ENCODE measurements around the gene SYT17.

SYT17 gene

DNA sequence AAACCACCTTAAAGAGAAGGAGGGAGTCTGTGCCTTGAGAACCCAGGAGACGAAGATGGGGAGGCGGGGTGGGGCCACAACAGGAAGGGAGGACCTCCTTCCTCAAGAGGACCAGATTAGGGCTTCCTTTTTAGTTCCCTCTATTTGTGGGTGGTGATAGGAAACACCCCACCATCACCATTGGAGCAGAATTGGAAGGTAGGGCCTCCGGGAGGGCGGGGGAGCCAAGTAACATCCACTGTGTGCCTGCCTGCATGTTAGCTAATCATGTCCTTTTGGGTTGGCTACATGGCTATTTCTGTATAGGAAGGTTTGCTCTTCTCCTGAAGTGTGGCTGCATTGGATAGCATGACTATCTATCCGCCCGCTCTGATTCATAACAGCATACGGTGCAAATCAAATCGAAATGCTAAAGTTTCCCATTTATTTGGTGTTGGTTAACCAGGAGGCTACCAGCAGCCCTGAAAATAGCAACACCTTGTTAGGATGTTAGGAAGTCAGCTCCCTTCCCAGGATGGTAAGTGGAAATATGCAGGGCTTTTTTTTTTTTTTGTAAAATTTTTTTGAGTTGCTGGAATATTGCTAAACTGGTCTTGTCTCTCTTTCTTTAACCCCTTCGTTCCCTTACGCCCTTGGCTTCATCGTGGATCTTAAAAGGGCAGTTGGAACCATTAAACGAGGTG is 4.2 kb downstream of the SYT17 start:
- no peak for DNase-seq (ENCODE audit: low read depth)
- no peak for TF ChIP-seq CTCF (conservative IDR thresholded peaks at IDR 0.05; ENCODE audit: low read depth, low read length)
- H3K4me3 ChIP-seq (ENCODE audit: low read depth, low read length) = no peak overlapping the region

GRCh38 chr16:19173059-19173458 is 5.0 kb downstream of the SYT17 start:
- no peak for DNase-seq (ENCODE audit: low read depth)

DNA sequence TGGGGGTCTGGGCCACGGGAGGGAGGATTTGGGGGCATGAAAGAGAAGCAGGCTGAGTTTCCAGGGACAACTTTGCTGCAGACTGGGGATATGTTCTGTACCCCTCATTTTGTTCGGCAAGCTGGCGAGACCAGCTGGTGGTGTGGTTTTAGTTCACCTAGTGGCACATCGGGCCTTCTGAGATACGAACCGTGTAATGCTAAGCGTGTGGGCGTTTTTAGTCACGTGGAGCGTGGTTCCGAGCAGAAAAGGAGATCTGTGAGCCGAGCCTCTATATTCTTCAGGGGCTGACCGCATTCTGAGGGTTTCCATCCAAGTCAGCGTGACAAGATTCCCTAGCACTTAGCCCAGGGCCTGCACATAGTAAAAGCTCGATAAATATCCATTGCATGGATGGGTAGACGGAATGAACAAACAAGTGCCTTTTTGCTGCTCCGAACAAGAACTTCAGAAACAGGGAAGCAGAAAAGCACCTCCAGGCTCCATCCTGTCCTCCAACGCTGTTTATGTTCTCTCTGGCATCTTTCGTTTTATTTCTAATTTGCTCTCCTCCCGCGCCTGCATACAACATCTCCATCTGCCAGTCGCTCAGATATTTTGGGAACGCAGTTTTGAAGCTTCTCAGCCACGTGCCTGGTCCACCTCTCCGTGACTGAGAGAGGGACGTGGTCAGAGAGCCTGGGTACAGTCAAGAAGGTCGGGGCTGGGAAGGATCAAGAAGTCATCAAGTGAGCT is 5.8 kb downstream of the SYT17 start:
- no peak for DNase-seq (ENCODE audit: low read depth)
- no peak for TF ChIP-seq CTCF (conservative IDR thresholded peaks at IDR 0.05; ENCODE audit: low read depth, low read length)
- no peak overlapping the region for H3K4me3 ChIP-seq (ENCODE audit: low read depth, low read length)

More at GRCh38 chr16:19173059-19173458, 5.0 kb downstream of the SYT17 start:
- no peak for TF ChIP-seq CTCF (conservative IDR thresholded peaks at IDR 0.05; ENCODE audit: low read depth, low read length)
- H3K4me3 ChIP-seq (ENCODE audit: low read depth, low read length) = no peak overlapping the region

GRCh38 chr16:19174478-19174877 is 6.4 kb downstream of the SYT17 start:
- no peak for DNase-seq (ENCODE audit: low read depth)
- no peak for TF ChIP-seq CTCF (conservative IDR thresholded peaks at IDR 0.05; ENCODE audit: low read depth, low read length)
- H3K4me3 ChIP-seq (ENCODE audit: low read depth, low read length) = no peak overlapping the region

DNA sequence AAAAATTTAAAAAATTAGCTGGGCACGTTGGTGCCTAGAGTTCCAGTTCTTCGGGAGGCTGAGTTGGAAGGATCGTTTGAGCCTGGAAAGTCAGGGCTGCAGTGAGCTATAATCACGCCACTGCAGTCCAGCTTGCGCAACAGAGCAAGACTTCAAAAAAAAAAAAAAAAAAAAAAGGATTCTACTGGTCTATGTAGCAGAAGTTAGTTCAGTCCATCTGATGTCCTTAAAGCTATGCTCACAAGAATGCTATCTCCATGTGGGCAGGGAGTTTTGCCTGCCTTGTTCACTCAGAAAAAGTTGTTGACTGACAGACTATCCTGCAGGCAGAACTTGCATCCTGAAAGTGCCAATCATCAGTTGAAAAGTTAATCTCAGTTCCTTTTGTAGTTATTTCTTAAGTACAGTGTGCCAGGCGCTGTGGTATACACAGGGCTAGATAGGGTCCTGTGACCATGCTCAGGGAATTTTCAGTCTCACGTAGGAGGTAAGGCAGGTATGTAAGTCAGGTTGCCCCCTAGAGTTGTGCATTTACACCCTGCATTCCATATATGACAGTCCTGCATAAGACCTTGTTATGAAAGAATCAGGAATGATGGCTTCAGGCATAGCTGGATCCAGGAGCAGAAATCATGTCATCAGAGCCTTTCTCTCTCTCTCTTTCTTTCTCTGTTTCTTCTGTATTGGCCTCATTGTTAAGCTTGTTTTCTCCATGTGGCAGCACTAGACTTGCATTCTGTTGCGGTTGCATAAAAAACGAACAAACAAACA is 7.6 kb downstream of the SYT17 start:
- DNase-seq (ENCODE audit: low read depth) = peak; percentile 44
- no peak for TF ChIP-seq CTCF (conservative IDR thresholded peaks at IDR 0.05; ENCODE audit: low read depth, low read length)

GRCh38 chr16:19177111-19177739 is 9.2 kb downstream of the SYT17 start:
- H3K4me3 ChIP-seq (ENCODE audit: low read depth, low read length) = no peak overlapping the region
- peak; percentile 2 for TF ChIP-seq CTCF (conservative IDR thresholded peaks at IDR 0.05; ENCODE audit: low read depth, low read length)
- DNase-seq (ENCODE audit: low read depth) = no peak

More for the DNA sequence above, 7.6 kb downstream of the SYT17 start:
- no peak overlapping the region for H3K4me3 ChIP-seq (ENCODE audit: low read depth, low read length)

Data from choroid plexus epithelial cell (primary cell).